Chondrocyte (in vitro differentiated cells): Measurements from ENCODE around the gene DLG2. TPM values are rescaled to one million over a fixed set of nuclear protein-coding genes. Genes with fewer than 3 reads are reported as not detected.
A peak's percentile ranks its signal among the peaks of the same experiment; 100 is the strongest.

ENCODE experiments used
- DNase-seq: peaks from one replicate; pipeline ENCODE4 v3.0.0; 2021; ENCODE audit warnings: mixed read lengths, low spot score
- H3K27ac Mint-ChIP-seq: one replicate; pipeline ENCODE4 v1.8.0; 2021; ENCODE audit warnings: mild to moderate bottlenecking, moderate library complexity, mixed read lengths; ENCODE audit not compliant: unreplicated experiment
- H3K27me3 Mint-ChIP-seq: 2 replicates; pipeline ENCODE4 v1.8.0; 2021; ENCODE audit warnings: low read depth, mixed read lengths
- H3K36me3 Mint-ChIP-seq: 2 replicates; pipeline ENCODE4 v1.8.0; 2021; ENCODE audit warnings: low read depth, mixed read lengths
- H3K4me1 Mint-ChIP-seq: 2 replicates; pipeline ENCODE4 v1.8.0; 2021; ENCODE audit warnings: low read depth, mild to moderate bottlenecking, mixed read lengths
- H3K4me3 Mint-ChIP-seq: one replicate; pipeline ENCODE4 v1.8.0; 2021; ENCODE audit warnings: mild to moderate bottlenecking, moderate library complexity, mixed read lengths; ENCODE audit not compliant: unreplicated experiment
- H3K9me3 Mint-ChIP-seq: 2 replicates; pipeline ENCODE4 v1.8.0; 2021; ENCODE audit warnings: low read depth, mixed read lengths
- total RNA-seq: library from RNA; stranded (reverse); gene quantifications from 3 replicates; pipeline ENCODE4 v1.2.1, GENCODE V29; 2021
- TF ChIP-seq, protein P1 (sequence below): fragments of 200-600 bp; sonication (generic); IDR thresholded peaks from 2 replicates; pipeline ENCODE4 v1.5.0; 2021; ENCODE audit warnings: antibody characterized with exemption, mild to moderate bottlenecking, moderate library complexity

DLG2 gene
- total RNA-seq, 1 donor from 2014 or later, result 1.3 TPM

DNA sequence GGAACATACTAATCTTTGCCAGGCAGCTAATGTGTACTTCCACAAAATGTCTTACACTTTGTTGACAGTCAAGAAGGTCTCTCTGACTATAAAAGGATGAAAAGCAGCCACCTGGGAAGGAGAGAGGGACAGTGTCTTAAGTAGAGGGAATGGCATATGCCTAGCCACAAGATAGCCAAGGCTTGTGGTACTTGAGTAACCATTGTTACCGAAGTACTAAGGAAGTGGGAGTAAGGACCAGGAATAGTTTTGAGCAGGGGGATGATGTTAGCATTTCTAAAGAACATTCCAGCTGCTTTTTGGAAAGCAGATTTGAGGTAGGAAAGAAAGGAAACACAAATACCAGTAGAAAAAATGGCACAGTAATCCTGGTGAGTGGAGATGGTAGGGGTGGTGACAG lies 24.0 kb upstream of the DLG2 start:
- no peaks in the 10 kb centered on the region for H3K9me3 Mint-ChIP-seq
- H3K27ac Mint-ChIP-seq, result no peak overlapping the region
- H3K36me3 Mint-ChIP-seq, result peaks cover 4% of the 10 kb centered on the region
- no peaks in the 10 kb centered on the region for H3K27me3 Mint-ChIP-seq
- peaks cover 20% of the 10 kb centered on the region for H3K4me1 Mint-ChIP-seq
- TF ChIP-seq, protein P1, sequence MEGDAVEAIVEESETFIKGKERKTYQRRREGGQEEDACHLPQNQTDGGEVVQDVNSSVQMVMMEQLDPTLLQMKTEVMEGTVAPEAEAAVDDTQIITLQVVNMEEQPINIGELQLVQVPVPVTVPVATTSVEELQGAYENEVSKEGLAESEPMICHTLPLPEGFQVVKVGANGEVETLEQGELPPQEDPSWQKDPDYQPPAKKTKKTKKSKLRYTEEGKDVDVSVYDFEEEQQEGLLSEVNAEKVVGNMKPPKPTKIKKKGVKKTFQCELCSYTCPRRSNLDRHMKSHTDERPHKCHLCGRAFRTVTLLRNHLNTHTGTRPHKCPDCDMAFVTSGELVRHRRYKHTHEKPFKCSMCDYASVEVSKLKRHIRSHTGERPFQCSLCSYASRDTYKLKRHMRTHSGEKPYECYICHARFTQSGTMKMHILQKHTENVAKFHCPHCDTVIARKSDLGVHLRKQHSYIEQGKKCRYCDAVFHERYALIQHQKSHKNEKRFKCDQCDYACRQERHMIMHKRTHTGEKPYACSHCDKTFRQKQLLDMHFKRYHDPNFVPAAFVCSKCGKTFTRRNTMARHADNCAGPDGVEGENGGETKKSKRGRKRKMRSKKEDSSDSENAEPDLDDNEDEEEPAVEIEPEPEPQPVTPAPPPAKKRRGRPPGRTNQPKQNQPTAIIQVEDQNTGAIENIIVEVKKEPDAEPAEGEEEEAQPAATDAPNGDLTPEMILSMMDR, result no peak
- no peak overlapping the region for H3K4me3 Mint-ChIP-seq
- no peak for DNase-seq

DNA sequence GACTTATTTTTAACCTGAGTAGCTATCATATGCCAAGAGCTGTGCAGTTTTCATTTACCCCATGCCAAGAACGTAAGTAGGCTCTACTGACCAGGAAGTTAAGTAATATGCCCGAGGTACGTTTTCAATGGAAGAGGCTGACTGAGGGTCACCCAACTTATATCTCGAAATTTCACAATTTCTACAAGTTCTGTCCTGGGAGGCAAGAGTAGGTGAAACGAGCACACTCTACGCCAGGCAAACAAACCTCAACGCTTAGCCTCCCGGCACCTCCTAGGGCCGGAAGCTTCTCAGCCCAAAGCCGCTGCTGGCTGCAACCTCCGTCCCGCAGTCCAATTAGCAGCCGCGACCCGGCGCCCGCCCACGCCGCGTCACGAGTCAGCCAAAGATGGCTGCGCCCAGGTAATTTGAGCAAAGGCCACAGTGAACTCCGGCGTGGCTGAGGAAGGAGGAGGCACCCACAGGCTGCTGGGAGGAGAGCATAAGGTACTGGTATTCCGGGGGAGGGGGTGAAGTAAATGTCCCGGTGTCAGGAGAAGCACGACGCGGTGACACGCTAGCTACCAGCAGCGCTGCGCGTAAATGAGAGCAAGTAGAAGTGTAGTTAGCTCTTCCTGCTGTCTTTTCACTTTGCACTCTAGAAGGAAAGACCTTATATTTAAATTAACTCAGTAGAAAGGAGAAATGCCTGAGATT lies 20.6 kb upstream of the DLG2 start, which contains the start of gene TMEM126A:
Gene TMEM126A (plus strand): TSS at position 364 of the 696 bp plus-strand sequence. CDS start 2,289 bp downstream, outside the sequence.
- Mint-ChIP-seq H3K27ac (peak within 1 kb of the TSS; percentile 99), H3K9me3 (no peaks in the 10 kb centered on the region), H3K4me3 (peak within 1 kb of the TSS; percentile 96), H3K27me3 (peaks cover 13% of the 10 kb centered on the region), H3K4me1 (peaks cover 20% of the 10 kb centered on the region), H3K36me3 (peaks cover 2% of the 10 kb centered on the region)
- DNase-seq, result peak; percentile 93
- TF ChIP-seq, protein P1, result no peak

DNA sequence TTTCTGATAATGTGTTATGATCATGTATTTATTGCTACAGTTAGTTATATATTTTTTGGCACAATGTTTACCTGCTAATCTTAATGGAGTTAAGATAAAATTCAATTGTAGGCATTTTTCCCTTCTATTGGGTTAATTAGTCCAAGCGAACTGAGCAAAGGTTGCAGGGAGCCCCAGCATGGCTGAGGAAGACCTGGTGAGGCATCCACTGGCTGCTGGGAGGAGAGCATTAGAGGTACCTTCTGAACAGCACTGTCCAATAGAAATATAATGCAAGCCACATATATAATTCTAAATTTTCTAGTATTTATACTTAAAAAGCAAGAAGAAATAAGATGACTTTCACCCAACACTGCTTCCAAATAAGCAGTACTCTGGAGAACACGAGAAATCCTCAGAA lies 19.9 kb upstream of the DLG2 start:
- Mint-ChIP-seq H3K9me3 (no peaks in the 10 kb centered on the region), H3K36me3 (no peaks in the 10 kb centered on the region), H3K27me3 (peaks cover 18% of the 10 kb centered on the region), H3K4me3 (peak overlapping the region; percentile 96), H3K4me1 (peaks cover 20% of the 10 kb centered on the region), H3K27ac (peak overlapping the region; percentile 99)
- no peak for DNase-seq
- TF ChIP-seq, protein P1, result no peak

DNA sequence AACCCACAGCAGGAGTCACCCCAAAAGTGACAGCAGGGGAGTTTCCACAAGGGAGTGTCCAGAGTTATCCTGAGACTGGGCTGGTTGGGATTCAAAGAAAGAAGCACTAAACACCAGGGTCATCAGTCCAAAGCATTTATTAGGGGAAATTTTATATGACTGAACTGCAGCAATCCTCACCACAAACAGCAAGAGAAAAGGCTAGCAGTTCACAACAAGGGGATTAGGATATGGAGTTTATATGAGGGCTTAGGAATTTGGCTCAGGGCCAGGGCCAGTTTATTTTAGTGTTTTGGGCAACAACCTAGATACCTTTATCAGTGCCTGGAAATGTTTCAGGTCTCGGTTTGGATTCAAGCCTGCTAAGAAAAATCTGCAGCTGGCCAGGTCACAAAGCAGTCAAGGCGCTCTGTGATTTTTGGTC lies 16.1 kb upstream of the DLG2 start:
- H3K4me1 Mint-ChIP-seq, result peaks cover 4% of the 10 kb centered on the region
- H3K4me3 Mint-ChIP-seq, result no peak overlapping the region
- peaks cover 7% of the 10 kb centered on the region for H3K36me3 Mint-ChIP-seq
- no peak for DNase-seq
- TF ChIP-seq, protein P1, result no peak
- H3K27ac Mint-ChIP-seq, result no peak overlapping the region
- no peaks in the 10 kb centered on the region for H3K9me3 Mint-ChIP-seq
- peaks cover 33% of the 10 kb centered on the region for H3K27me3 Mint-ChIP-seq

DNA sequence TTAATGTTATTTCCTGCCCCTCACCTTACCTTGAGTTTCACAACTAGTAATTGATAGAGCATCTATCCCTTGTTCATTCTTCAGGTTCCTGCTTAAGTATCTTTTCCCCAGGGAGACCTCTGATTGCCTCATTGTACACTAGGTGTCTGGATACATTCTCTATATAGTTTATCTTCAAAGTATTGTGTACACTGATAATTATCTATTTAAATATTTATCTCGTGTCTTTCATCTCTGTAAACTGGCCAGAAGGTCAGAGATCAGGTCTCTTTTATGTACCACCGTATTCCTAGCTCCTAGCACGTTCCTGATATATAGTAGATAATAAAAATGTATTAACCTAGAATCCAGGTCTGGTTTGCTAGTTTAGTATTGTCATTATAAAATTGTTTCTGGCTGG lies 7.6 kb upstream of the DLG2 start:
- TF ChIP-seq, protein P1, result no peak
- Mint-ChIP-seq H3K9me3 (no peaks in the 10 kb centered on the region), H3K27ac (no peak overlapping the region), H3K4me1 (peaks cover 2% of the 10 kb centered on the region), H3K36me3 (peaks cover 18% of the 10 kb centered on the region), H3K4me3 (no peak overlapping the region), H3K27me3 (no peaks in the 10 kb centered on the region)
- no peak for DNase-seq
